ENCODE measurements around the gene RAB33A.

Gene RAB33A

DNA sequence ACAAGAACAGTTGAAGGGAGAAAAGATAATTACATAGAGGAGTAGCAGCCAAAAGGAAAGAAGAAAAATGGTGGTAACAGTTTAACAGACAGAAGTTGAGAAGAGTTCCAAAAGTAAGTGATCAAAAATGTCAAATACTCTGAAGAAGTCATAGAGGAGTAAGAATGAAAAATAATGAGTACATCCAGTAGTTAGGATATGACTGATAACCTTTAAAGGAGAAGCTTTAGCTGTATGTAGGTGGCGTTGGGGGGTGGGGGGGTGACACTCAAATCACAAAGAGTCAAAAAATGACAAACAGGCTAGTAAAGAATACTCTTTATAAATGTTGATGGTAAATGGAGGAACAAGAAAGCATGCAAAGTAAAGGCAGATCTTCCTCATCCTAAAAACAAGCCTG, 40.6 kb downstream of the RAB33A start:
- Histone ChIP-seq H3K27me3 (ENCODE audit: insufficient read depth, low read depth) (no peaks in the 10 kb centered on the region), H4K20me1 (ENCODE audit: insufficient read depth) (no peaks in the 10 kb centered on the region), H3K4me2 (no peak overlapping the region), H3K4me3 (IDR thresholded peaks at IDR 0.05; ENCODE audit: insufficient read depth, low read depth, low read length) (no peak overlapping the region), H3K9ac (no peak overlapping the region), H3K36me3 (ENCODE audit: insufficient read depth) (no peaks in the 10 kb centered on the region), H2AFZ (ENCODE audit: low read depth) (no peak overlapping the region), H3K27ac (no peak overlapping the region), H3K79me2 (ENCODE audit: insufficient read depth, low read depth) (no peaks in the 10 kb centered on the region), H3K4me1 (ENCODE audit: low read depth, poor library complexity, severe bottlenecking) (no peaks in the 10 kb centered on the region)
- TF ChIP-seq, protein P1, sequence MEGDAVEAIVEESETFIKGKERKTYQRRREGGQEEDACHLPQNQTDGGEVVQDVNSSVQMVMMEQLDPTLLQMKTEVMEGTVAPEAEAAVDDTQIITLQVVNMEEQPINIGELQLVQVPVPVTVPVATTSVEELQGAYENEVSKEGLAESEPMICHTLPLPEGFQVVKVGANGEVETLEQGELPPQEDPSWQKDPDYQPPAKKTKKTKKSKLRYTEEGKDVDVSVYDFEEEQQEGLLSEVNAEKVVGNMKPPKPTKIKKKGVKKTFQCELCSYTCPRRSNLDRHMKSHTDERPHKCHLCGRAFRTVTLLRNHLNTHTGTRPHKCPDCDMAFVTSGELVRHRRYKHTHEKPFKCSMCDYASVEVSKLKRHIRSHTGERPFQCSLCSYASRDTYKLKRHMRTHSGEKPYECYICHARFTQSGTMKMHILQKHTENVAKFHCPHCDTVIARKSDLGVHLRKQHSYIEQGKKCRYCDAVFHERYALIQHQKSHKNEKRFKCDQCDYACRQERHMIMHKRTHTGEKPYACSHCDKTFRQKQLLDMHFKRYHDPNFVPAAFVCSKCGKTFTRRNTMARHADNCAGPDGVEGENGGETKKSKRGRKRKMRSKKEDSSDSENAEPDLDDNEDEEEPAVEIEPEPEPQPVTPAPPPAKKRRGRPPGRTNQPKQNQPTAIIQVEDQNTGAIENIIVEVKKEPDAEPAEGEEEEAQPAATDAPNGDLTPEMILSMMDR (conservative IDR thresholded peaks at IDR 0.05; ENCODE audit: low read depth, low read length): no peak

DNA sequence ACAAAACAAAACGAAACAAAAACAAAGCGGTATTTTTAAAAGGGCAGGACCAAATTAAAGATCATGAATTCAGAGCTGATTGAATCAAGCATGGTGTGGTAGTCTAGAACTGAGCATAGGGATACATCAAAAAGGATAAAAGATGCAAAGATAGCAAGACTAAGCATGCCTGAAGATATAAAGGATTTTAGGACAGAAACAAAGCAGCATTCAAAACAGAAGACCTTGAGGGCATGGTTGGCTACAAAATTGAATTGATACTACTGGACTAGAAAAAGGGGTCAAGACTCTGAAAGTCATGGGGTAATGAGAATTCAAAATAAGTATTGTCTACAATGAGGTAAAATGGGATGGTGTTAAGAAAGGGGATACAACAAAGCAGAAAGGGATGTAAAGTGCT, 41.6 kb downstream of the RAB33A start:
- no peaks in the 10 kb centered on the region for H3K4me1 ChIP-seq (ENCODE audit: low read depth, poor library complexity, severe bottlenecking)
- no peak overlapping the region for H2AFZ ChIP-seq (ENCODE audit: low read depth)
- H3K27ac ChIP-seq: no peak overlapping the region
- no peak overlapping the region for H3K4me2 ChIP-seq
- no peaks in the 10 kb centered on the region for H3K79me2 ChIP-seq (ENCODE audit: insufficient read depth, low read depth)
- no peaks in the 10 kb centered on the region for H3K27me3 ChIP-seq (ENCODE audit: insufficient read depth, low read depth)
- no peaks in the 10 kb centered on the region for H4K20me1 ChIP-seq (ENCODE audit: insufficient read depth)
- no peak overlapping the region for H3K9ac ChIP-seq
- no peaks in the 10 kb centered on the region for H3K36me3 ChIP-seq (ENCODE audit: insufficient read depth)
- no peak overlapping the region for H3K4me3 ChIP-seq (IDR thresholded peaks at IDR 0.05; ENCODE audit: insufficient read depth, low read depth, low read length)
- TF ChIP-seq, protein P1 (conservative IDR thresholded peaks at IDR 0.05; ENCODE audit: low read depth, low read length): no peak

DNA sequence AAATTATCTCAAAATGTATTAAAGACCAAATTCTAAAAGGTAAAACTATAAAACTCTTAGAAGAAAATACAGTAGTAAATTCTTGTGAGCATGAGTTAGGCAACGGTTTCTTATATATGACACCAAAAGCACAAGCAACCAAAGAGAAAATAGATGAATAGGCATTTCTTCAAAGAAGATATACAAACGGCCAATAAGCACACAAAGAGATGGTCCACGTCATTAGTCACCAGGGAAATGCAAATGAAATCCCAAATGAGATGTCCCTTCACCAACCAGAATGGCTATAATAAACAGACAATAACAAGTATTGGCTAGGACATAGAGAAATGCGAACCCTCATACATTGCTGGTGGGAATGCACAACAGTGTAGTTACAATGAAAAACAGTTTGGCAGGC, 44.6 kb downstream of the RAB33A start:
- Histone ChIP-seq H3K79me2 (ENCODE audit: insufficient read depth, low read depth) (no peaks in the 10 kb centered on the region), H3K9ac (no peak overlapping the region), H3K4me1 (ENCODE audit: low read depth, poor library complexity, severe bottlenecking) (no peaks in the 10 kb centered on the region), H3K27ac (no peak overlapping the region), H3K4me3 (IDR thresholded peaks at IDR 0.05; ENCODE audit: insufficient read depth, low read depth, low read length) (no peak overlapping the region), H3K4me2 (no peak overlapping the region), H3K27me3 (ENCODE audit: insufficient read depth, low read depth) (no peaks in the 10 kb centered on the region), H4K20me1 (ENCODE audit: insufficient read depth) (no peaks in the 10 kb centered on the region), H3K36me3 (ENCODE audit: insufficient read depth) (no peaks in the 10 kb centered on the region), H2AFZ (ENCODE audit: low read depth) (no peak overlapping the region)
- TF ChIP-seq, protein P1 (conservative IDR thresholded peaks at IDR 0.05; ENCODE audit: low read depth, low read length): no peak

DNA sequence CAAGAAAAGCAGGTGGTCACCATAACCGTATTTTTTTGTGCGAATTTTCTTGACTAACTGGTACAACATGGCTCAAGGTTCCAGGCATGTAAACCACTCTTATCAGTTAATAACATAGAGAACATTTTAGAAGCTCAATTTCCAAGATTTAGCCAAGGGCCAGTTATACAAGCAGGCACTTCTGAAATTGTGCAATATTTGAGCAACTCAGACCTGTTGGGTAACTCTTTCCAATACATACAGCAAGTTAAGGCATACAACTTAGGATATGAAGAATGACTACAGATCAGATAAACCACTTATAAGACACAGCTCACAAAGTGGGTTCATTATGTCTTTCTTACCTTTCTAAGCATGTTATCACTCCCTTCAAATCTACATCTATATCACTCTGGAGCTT, 53.0 kb downstream of the RAB33A start:
- Histone ChIP-seq H3K36me3 (ENCODE audit: insufficient read depth) (no peaks in the 10 kb centered on the region), H3K79me2 (ENCODE audit: insufficient read depth, low read depth) (no peaks in the 10 kb centered on the region), H3K27me3 (ENCODE audit: insufficient read depth, low read depth) (no peaks in the 10 kb centered on the region), H3K4me3 (IDR thresholded peaks at IDR 0.05; ENCODE audit: insufficient read depth, low read depth, low read length) (no peak overlapping the region), H4K20me1 (ENCODE audit: insufficient read depth) (no peaks in the 10 kb centered on the region), H3K4me2 (no peak overlapping the region), H3K9ac (no peak overlapping the region), H3K4me1 (ENCODE audit: low read depth, poor library complexity, severe bottlenecking) (peaks cover 16% of the 10 kb centered on the region), H3K27ac (no peak overlapping the region), H2AFZ (ENCODE audit: low read depth) (no peak overlapping the region)
- TF ChIP-seq, protein P1 (conservative IDR thresholded peaks at IDR 0.05; ENCODE audit: low read depth, low read length): no peak
